Esophagus squamous epithelium (tissue), 5 donors: ENCODE results near the gene MGST2. TPM values are rescaled to one million over a fixed set of nuclear protein-coding genes. Genes with fewer than 3 reads are reported as not detected.

Experiments used
- DNase-seq: peaks from one replicate; lab custom pipeline; 2025; lab: John Stamatoyannopoulos, UW
- H3K27ac ChIP-seq, 4 donors: fragments of 200-600 bp; sonication (generic); one replicate each; pipeline ENCODE4 v1.5.1; 2016 to 2019; ENCODE audit warnings: mild to moderate bottlenecking in 1 of 4
- H3K27me3 ChIP-seq, 4 donors: fragments of 200-600 bp; sonication (generic); 1 replicate in 3 of 4; 2 replicates in 1 of 4; pipeline versions ENCODE4 v1.5.1 to v1.6.0; 2017 to 2021; ENCODE audit warnings: antibody characterized with exemption in 1 of 4
- H3K36me3 ChIP-seq, 3 donors: fragments of 200-600 bp; sonication (generic); one replicate each; pipeline ENCODE4 v1.5.1; 2016 to 2019
- H3K4me1 ChIP-seq, 3 donors: fragments of 200-600 bp; sonication (generic); one replicate each; pipeline ENCODE4 v1.5.1; 2017 to 2019
- H3K4me3 ChIP-seq, 4 donors: fragments of 200-600 bp; sonication (generic); 1 replicate in 3 of 4; 2 replicates in 1 of 4; pipeline ENCODE4 v1.5.1; 2016 to 2019; ENCODE audit warnings: mild to moderate bottlenecking in 2 of 4, moderate library complexity in 1 of 4
- H3K9me3 ChIP-seq, 3 donors: fragments of 200-600 bp; sonication (generic); one replicate each; pipeline ENCODE4 v1.5.1; 2016 to 2019
- POLR2A ChIP-seq, 4 donors: fragments of 450-650 bp; IDR thresholded peaks; one replicate each; pipeline ENCODE4 v1.6.1; 2017; ENCODE audit warnings: antibody characterized with exemption in 4 of 4, mild to moderate bottlenecking in 4 of 4, moderate library complexity in 3 of 4
- WGBS, 2 donors: methylation state at CpG; one replicate each; pipeline ENCODE4 v1.1.5; 2018; 5-methylcytosine and 5-hydroxymethylcytosine counted together
- intact Hi-C: fragments of 100-400 bp; cut with DNase I; formaldehyde crosslinking; loops from one replicate; pipeline ENCODE4 v1.15.0; 2022
- total RNA-seq, 4 donors: library from RNA; depleted of rRNA; stranded (reverse); fragments of >200 nt; gene quantifications; one replicate each; pipeline ENCODE4 v1.1.0, GENCODE V29; 2016
- TF ChIP-seq, protein P1 (sequence below), 6 experiments: fragments of 450-650 bp in 4 of 6; fragments of 200-600 bp in 2 of 6; sonication (generic) in 2 of 6; IDR thresholded peaks; one replicate each; pipeline ENCODE4 v1.5.1; 2016 to 2019; ENCODE audit warnings: antibody characterized with exemption in 6 of 6, mild to moderate bottlenecking in 4 of 6, moderate library complexity in 4 of 6
- donor health status: DM: yes; HTN: yes; CAD: no.

Gene MGST2
- total RNA-seq, 4 donors from 2014 or later, result 105 to 209 (median 158) TPM

DNA sequence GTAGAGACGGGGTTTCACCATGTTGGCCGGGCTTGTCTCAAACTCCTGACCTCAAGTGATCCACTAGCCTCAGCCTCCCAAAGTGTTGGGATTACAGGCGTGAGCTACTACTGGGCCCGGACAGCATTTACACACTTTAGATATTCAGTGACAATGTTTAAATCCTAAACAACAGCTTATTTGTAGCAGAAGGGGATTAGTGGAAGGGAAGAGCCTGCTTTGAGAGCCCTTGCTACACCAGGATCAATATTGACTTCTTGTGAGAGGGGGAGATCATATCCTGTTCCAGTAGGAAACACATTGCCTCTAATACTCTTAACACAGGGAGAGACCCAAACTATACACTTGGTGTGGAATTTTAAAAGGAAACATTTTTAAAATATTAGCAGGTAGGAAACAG lies 7.1 kb downstream of the MGST2 start:
- Histone ChIP-seq H3K4me3 (no peak overlapping the region), H3K27ac (no peak overlapping the region), H3K4me1 (peaks cover 15 to 94% (median 42%) of the 10 kb centered on the region in 3 donors), H3K9me3 (no peaks in the 10 kb centered on the region), H3K27me3 (no peaks in the 10 kb centered on the region), H3K36me3 (peaks cover 0 to 46% (median 0%) of the 10 kb centered on the region in 3 donors)
- WGBS, 2 donors, result 89 to 100% methylated on average over 4 of the region's 4 CpGs
- intact Hi-C loops, result no loop called here
- no peak for DNase-seq
- TF ChIP-seq, protein P1, sequence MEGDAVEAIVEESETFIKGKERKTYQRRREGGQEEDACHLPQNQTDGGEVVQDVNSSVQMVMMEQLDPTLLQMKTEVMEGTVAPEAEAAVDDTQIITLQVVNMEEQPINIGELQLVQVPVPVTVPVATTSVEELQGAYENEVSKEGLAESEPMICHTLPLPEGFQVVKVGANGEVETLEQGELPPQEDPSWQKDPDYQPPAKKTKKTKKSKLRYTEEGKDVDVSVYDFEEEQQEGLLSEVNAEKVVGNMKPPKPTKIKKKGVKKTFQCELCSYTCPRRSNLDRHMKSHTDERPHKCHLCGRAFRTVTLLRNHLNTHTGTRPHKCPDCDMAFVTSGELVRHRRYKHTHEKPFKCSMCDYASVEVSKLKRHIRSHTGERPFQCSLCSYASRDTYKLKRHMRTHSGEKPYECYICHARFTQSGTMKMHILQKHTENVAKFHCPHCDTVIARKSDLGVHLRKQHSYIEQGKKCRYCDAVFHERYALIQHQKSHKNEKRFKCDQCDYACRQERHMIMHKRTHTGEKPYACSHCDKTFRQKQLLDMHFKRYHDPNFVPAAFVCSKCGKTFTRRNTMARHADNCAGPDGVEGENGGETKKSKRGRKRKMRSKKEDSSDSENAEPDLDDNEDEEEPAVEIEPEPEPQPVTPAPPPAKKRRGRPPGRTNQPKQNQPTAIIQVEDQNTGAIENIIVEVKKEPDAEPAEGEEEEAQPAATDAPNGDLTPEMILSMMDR (IDR thresholded peaks at IDR 0.05), result no peak
- TF ChIP-seq POLR2A (IDR thresholded peaks at IDR 0.05), result no peak

DNA sequence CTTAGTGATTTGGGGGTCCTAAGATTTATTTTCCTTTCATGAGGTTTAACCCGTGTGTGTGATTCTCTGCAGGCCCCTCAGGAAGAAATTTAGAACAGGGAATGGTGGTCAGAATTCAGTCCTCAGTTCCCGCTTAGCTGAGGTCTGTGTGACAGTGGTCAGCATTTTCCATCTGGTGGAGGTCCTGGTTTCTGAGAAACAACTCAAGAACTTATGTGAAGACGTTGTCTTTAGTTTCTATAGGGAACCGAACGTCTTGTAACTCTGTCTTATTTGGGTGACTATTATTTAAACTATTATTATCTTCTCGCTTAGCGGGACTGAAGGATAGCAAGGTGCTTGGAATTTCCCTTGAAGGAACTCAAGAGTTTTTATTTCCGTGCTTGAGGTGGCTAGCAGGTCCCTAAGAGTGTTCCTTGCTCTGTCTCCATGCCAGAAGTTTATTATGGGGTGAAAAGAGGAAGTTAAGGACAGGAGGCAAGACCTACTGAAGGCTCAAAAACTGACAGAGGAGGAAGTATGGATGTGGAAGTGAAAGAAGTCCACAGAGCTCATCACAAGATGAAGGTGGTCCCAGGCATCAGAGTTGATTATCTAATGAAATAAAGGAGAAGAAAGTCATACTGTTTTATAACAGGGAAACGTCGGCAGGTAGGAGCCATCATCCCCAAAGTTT lies 9.4 kb downstream of the MGST2 start:
- peaks cover 0 to 69% (median 8%) of the 10 kb centered on the region in 3 donors for H3K36me3 ChIP-seq
- TF ChIP-seq POLR2A (IDR thresholded peaks at IDR 0.05), result no peak
- TF ChIP-seq, protein P1 (IDR thresholded peaks at IDR 0.05), result no peak
- H3K4me3 ChIP-seq, result no peak overlapping the region
- H3K27me3 ChIP-seq, result no peaks in the 10 kb centered on the region
- H3K27ac ChIP-seq, result peak overlapping the region; percentile 4 to 67 (median 34)
- no peaks in the 10 kb centered on the region for H3K9me3 ChIP-seq
- peaks cover 12 to 78% (median 26%) of the 10 kb centered on the region in 3 donors for H3K4me1 ChIP-seq
- 77 to 84% methylated on average over 10 of the region's 10 CpGs for WGBS, 2 donors
- no peak for DNase-seq
- intact Hi-C loops, result no loop called here

DNA sequence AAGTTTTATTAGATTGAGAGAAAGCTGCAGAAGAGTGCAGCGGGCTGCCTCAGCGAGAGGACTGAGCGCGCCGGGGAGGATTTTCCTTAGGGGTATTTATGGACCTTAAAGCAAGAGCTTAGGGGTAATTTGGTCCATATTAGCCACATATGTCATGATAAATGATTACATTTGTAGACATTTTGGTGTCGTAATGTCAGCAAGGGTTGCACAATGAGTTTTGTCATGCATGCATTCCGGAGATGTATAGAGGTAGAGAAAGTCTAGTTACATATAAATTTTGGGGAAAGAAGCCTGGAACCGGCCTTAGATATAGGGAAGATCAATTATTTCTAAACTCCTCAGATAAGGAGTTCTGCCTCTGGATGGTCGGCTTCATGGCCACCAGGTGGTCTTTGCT lies 10.0 kb downstream of the MGST2 start:
- Histone ChIP-seq H3K4me3 (no peak overlapping the region), H3K27ac (peak overlapping the region in 2 of 4 donors; percentile 42 to 67), H3K9me3 (no peaks in the 10 kb centered on the region), H3K36me3 (peaks cover 0 to 75% (median 8%) of the 10 kb centered on the region in 3 donors), H3K27me3 (no peaks in the 10 kb centered on the region), H3K4me1 (peaks cover 12 to 78% (median 26%) of the 10 kb centered on the region in 3 donors)
- WGBS, 2 donors, result 80 to 84% methylated on average over 9 of the region's 9 CpGs
- intact Hi-C loops, result no loop called here
- no peak for DNase-seq
- TF ChIP-seq, protein P1 (IDR thresholded peaks at IDR 0.05), result no peak
- no peak for TF ChIP-seq POLR2A (IDR thresholded peaks at IDR 0.05)

DNA sequence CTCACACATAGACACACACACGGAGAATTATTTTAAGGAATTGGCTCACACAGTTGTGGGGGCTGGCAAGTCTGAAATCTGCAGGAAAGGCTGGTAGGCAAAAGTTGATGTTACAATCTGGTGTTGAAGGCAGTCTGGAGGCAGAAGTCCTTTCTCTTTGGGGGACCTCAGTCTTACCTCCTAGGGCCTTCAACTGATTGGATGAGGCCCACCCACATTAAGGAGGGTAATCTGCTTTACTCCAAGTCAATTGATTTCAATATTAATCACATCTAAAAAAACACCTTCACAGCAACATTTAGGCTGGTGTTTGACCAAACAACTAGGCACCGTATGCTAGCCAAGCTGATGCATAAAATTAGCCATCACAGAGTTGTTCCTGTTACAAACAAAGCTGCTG lies 10.7 kb downstream of the MGST2 start:
- Histone ChIP-seq H3K4me3 (no peak overlapping the region), H3K4me1 (peaks cover 12 to 78% (median 26%) of the 10 kb centered on the region in 3 donors), H3K27ac (peak overlapping the region in 3 of 4 donors; percentile 42 to 67 (median 44)), H3K27me3 (no peaks in the 10 kb centered on the region), H3K9me3 (no peaks in the 10 kb centered on the region), H3K36me3 (peaks cover 0 to 79% (median 8%) of the 10 kb centered on the region in 3 donors)
- TF ChIP-seq POLR2A (IDR thresholded peaks at IDR 0.05), result no peak
- TF ChIP-seq, protein P1 (IDR thresholded peaks at IDR 0.05), result no peak
- no peak for DNase-seq
- intact Hi-C loops, result no loop called here
- WGBS, 2 donors, result 83 to 97% methylated on average over 2 of the region's 2 CpGs

DNA sequence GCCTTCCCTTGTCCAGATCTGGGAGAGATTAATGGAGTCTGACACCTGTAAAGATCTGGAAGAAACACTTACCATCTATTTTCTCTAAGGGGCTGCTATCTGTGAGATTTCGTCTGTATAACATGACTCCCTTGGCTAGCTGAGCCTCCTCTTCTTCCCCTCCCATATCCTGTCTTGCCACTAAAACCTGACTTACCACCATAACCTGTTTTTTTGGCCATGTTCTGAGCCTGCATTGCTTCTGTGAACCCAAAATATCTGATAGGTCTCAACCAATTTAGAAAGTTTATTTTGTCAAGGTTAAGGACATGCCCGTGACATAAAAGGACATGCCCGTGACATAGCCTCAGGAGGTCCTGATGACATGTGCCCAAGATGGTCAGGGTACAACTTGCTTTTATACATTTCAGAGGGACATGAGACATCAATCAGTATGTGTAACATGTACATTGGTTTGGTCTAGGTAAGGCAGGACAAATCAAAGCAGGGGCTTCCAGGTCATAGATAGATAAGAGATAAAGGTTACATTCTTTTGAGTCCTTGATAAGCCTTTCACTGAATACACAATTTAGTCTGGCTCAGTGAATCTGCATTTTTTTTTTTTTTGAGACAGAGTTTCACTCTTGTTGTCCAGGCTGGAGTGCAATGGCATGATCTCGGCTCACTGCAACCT lies 11.4 kb downstream of the MGST2 start:
- Histone ChIP-seq H3K9me3 (no peaks in the 10 kb centered on the region), H3K27me3 (no peaks in the 10 kb centered on the region), H3K36me3 (peaks cover 0 to 73% (median 8%) of the 10 kb centered on the region in 3 donors), H3K4me3 (no peak overlapping the region), H3K27ac (peak overlapping the region; percentile 18 to 67 (median 43)), H3K4me1 (peaks cover 12 to 78% (median 30%) of the 10 kb centered on the region in 3 donors)
- 67 to 74% methylated on average over 4 of the region's 4 CpGs for WGBS, 2 donors
- TF ChIP-seq POLR2A (IDR thresholded peaks at IDR 0.05), result no peak
- TF ChIP-seq, protein P1 (IDR thresholded peaks at IDR 0.05), result no peak
- DNase-seq, result no peak
- intact Hi-C loops, result no loop called here
